GM19324 (cell line): Measurements from ENCODE around the gene XAGE5.
"Not testable (repeated sequence)": the region's sequence is repeated elsewhere in the genome, so short reads cannot be mapped to it uniquely, and the experiment has no call there.

Source experiments
- ATAC-seq: cut with Tn5 transposase; IDR thresholded peaks from one replicate; pipeline ENCODE4 v1.9.1; 2021; ENCODE audit warnings: mild to moderate bottlenecking, moderate library complexity; ENCODE audit not compliant: unreplicated experiment, low FRiP score

Gene XAGE5, protein sequence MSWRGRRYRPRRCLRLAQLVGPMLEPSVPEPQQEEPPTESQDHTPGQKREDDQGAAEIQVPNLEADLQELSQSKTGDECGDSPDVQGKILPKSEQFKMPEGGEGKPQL

DNA sequence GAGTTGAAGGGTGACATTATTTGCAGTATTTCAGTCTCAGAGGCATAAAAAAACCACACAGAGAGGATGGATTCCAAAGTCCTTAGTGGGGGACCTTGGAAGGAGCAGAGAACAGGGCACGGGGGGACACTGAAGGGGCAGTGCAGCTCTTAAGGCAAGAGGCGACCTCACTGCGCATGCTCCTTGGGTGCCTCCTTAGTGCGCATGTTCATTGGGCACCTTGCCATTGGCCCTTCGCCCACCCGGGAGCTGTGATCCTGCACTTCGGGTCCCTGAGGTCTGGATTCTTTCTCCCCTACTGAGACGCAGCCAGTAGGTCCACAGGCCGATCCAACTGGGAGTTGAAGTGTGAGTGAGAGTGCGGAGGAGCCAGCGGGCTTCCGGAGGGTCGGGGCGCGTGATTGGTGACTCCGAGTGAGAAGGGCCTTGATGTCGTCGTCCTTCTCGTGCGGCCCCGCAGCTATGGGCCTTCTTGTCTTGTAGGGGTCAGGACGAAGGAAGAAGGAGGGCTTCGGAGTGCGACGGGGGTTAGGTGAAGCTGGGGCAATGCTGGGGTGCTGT lies at the start of gene XAGE5:
Gene XAGE5 (plus strand): TSS at position 223 of the 561 bp plus-strand sequence. CDS start 1,280 bp downstream, outside the sequence.
- ATAC-seq: no peak

DNA sequence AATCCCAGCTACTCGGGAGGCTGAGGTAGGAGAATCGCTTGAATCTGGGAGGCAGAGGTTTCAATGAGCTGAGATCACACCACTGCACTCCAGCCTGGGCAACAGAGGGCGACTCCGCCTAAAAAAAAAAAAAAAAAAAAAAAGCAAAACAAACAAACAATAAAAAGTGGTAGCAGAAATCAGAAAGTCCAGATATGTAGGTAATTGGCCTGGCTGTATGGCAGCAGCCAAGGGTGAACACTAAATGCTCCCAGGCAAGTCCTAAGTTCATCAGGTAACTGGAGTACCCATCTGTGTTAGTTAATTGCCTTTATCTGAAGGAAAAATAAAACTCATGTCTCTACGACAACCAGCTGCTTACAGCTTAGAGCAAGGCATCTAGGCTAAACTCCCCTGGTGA lies 45.1 kb upstream of the XAGE5 start:
- not testable (repeated sequence) for ATAC-seq

DNA sequence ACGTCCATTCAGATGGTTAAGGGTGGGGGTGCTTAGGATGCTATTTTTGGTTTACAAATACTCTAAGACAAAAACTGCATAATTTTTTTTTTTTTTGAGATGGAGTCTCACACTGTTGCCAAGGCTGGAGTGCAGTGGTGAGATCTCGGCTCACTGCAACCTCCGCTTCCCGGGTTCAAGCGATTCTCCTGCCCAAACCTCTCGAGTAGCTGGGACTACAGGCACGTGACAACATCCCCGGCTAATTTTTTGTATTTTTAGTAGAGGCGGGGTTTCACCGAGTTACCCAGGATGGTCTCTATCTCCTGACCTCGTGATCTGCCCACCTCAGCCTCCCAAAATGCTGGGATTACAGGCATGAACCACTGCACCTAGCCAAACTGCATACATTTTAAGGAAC lies 37.6 kb upstream of the XAGE5 start:
- ATAC-seq: not testable (repeated sequence)

- not testable (repeated sequence) for ATAC-seq
Measured at GRCh38 chrX:52797327-52797726, 13.8 kb upstream of the XAGE5 start, which contains the start of gene SPANXN5. SPANXN5 (minus strand) TSS chrX:52797427; CDS start chrX:52797348, 79 bp downstream.

DNA sequence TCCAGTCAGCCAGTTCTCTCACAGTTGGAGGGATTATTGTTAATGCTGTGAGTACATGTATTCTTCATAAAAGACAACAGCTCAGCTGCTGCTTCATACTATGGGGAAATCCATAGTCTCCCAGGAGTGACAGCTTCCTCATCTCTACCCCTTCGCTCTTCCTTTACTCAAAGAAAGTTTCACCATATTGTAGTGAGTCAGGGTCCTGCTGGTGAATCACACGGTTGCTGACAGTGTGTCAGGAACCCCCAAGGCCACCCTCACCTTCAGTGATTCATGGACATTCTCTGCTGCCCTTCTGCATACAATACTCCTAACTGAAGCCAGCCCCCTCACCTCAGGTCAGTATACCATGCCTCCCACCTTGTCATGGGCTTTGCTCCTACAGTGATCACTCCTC lies 6.2 kb upstream of the XAGE5 start:
- not testable (repeated sequence) for ATAC-seq

- no peak for ATAC-seq
Measured at GRCh38 chrX:52819788-52820187, 8.7 kb downstream of the XAGE5 start.

- ATAC-seq: no peak
Measured at GRCh38 chrX:52821079-52821760, 10.1 kb downstream of the XAGE5 start.

GRCh38 chrX:52824608-52825007 lies 13.5 kb downstream of the XAGE5 start:
- no peak for ATAC-seq

DNA sequence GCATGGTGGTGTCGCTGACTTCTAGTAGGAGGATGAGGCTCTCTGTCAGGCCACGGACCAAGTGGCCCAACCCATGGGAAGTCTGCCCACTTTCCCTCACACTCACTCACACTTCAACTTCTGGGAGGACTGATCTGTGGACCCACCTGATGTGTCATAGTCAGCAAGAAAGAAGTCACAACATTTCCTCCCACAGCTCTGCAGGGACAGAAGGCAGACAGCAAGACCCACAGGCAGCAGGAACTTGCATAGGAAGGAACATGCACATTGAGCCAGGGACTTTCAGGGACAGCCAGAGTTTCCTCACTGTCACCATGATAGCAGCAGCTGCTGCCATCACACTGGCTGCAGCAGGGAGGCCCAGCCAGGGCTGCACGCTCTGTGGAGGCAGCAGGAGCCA lies 19.5 kb downstream of the XAGE5 start:
- ATAC-seq: no peak

- ATAC-seq: no peak
Measured at GRCh38 chrX:52839137-52839536, 28.1 kb downstream of the XAGE5 start.

DNA sequence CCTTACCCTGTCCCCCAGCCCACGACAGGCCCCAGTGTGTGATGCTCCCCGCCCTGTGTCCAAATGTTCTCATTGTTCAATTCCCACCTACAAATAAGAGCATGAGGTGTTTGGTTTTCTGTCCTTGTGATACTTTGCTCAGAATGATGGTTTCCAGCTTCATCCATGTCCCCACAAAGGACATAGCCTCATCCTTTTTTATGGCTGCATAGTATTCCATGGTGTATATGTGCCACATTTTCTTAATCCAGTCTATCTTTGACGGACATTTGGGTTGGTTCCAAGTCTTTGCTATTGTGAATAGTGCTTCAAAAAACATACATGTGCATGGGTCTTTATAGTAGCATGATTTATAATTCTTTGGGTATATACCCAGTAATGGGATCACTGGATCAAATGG lies 32.5 kb downstream of the XAGE5 start:
- ATAC-seq: not testable (repeated sequence)

DNA sequence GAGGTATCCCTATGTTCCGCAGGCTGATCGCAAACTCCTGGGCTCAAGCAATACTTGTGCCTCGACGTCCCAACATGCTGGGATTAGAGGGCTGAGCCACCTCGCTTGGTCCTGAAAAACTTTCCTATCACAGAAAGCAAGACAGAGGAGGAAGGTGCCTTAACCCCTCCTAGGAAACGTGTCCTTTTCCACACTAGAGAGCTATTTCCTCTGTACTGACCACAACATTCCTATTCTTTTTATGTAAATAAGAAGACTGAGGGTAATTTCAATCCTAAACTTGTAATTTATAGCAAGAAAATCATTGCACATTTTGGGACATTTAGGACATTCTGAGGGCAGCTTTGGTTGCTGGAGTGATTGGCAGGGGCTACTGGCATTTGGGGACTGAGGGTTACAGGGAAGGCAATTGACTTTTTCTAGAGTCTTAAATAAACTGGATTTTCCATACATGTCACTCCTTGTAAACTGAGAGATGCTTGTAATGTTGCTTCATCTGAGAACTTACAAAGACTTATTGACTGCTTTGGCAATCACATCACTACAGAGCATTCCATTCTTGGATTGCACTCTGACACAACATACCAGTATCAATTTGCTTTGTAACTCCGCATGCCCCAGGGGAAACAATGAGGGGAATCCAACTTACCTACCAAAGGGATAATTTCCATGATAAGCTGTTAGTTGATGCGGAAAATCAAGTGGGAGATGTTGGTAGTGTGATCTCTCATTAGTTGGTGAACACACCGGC lies 41.2 kb downstream of the XAGE5 start:
- no peak for ATAC-seq

- ATAC-seq: not testable (repeated sequence)
Measured at GRCh38 chrX:52856991-52857525, 46.0 kb downstream of the XAGE5 start.

DNA sequence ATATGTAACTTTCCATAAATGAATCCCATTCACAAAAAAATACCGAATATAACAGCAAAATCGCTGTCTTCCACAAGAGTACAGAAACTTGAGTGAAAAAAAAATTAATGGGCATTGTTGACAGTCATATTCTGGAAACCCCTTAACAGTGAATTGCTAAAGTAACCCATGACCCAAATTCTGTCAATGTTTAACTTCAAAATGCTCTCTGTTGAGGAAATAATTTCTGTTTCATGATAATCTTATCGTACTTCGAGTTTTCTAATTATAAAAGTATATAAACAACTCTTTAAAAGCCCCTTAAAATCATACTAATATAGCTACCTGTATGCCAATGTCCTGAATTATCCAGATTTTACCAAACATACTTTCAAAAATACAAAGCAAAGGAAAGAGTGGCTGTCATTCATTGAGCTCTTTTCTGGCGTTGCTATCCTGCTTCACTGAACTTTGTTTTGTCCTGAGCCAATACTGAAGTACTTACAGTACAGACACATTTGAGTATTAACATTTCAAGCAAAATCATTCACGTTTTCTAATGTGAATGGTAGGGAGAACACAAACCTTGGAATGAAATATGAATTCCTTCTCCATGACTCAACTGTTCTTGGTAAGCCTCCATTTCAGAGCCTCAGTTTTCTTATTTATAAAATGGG lies 54.4 kb downstream of the XAGE5 start:
- no peak for ATAC-seq
